Activated CD8-positive, alpha-beta memory T cell treated with anti-CD3 and anti-CD28 coated beads for 48 hours (primary cell): Measurements from ENCODE around the gene PSTK.
A peak's percentile ranks its signal among the peaks of the same experiment; 100 is the strongest.

ENCODE experiments used
- DNase-seq, 3 experiments: peaks; one replicate each; pipeline ENCODE4 v3.0.0-alpha.2; 2020; ENCODE audit warnings: low read depth in 2 of 3, low spot score in 2 of 3

Gene PSTK, protein sequence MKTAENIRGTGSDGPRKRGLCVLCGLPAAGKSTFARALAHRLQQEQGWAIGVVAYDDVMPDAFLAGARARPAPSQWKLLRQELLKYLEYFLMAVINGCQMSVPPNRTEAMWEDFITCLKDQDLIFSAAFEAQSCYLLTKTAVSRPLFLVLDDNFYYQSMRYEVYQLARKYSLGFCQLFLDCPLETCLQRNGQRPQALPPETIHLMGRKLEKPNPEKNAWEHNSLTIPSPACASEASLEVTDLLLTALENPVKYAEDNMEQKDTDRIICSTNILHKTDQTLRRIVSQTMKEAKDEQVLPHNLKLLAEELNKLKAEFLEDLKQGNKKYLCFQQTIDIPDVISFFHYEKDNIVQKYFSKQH

GRCh38 chr10:122980209-122981065 is at the start of gene PSTK:
Gene PSTK, plus strand, starts transcription at chr10:122980401. Its CDS starts 79 bp downstream, at chr10:122980480.
- peak; percentile 75 to 84 (median 84) for DNase-seq

DNA sequence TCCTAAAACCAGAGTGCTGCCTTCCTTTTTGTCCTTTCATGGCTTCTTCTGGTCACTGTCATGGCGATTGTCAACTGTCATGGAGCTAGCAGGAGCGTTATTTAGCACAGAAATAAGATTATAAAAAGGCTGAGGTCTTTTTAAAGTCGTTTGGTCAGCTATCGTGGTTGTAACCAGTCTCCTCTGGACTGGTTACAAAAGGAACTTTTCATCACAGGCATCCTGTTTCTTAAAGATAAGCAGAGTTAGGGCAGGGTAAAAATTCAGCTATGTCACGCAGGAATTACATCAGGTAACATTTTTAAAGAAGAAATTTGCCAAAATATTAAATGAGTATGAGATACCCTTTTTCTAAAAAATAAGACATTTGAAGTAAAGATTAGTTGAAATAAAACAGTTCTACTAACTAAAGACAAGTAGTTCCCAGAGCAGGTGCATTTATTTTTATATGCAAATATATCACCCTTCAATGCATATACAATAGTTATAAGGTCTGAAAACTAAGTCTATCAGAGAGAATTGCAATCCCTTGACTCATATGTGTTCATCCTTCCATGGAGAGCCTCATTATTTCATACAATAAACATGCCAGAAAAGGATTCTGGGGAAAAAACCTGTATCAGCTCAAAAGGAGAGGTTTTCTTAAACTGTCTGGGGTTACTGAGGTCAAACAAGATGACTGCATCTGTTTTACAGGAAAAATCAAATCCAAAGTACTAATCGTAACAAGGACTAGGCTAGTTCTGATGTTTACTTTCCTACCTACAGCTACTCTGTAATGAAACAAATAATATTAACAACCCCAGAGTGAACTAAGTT is 48.9 kb upstream of the PSTK start:
- no peak for DNase-seq

GRCh38 chr10:122939133-122939855 is 40.9 kb upstream of the PSTK start:
- DNase-seq = no peak

GRCh38 chr10:122939856-122940543 is 40.2 kb upstream of the PSTK start:
- no peak for DNase-seq

- no peak for DNase-seq
Measured at GRCh38 chr10:122949296-122949695, 30.9 kb upstream of the PSTK start.

GRCh38 chr10:122953902-122954730 is 26.1 kb upstream of the PSTK start, which contains the start of gene C10orf88:
Gene C10orf88, minus strand, starts transcription at chr10:122954227. Its CDS starts 49 bp downstream, at chr10:122954178.
- peak; percentile 72 to 96 (median 86) for DNase-seq

DNA sequence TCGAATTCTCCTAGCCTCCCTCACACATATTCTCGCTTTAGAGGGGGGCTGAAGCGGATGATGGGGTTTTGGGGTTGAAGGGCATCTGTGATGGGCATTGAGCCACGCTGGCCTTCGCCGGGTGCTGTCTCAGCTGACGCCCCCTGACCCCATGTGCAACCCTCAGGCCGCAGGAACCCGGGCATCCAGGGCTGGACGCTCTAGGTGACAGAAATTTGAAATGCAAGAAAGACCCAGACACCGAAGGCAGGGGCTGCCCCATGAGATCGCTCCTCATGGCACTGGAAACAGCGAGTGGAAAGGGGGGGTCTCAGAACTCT is 25.5 kb upstream of the PSTK start:
- DNase-seq = no peak

DNA sequence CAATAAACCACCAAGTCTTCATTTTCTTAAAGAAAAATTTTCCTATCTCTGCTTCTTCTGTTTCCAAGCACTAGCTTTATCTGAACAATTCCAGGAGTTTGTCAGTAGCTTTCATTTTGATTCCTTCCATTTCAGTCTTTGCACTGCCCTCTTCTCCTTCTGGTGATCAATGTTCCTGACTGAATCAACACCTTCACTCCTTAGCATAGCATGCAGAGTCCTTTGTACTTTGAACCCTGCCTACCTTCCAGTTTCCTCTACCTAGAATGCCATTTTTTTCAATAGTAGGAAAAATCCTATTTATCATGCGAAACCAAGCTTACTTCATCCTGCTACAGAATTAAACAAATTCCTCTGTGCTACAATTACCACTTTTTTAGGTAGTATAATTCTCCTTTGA is 24.3 kb upstream of the PSTK start:
- no peak for DNase-seq

- DNase-seq = no peak
Measured at GRCh38 chr10:122957474-122957873, 22.7 kb upstream of the PSTK start.

- no peak for DNase-seq
Measured at GRCh38 chr10:122962405-122962804, 17.8 kb upstream of the PSTK start.

DNA sequence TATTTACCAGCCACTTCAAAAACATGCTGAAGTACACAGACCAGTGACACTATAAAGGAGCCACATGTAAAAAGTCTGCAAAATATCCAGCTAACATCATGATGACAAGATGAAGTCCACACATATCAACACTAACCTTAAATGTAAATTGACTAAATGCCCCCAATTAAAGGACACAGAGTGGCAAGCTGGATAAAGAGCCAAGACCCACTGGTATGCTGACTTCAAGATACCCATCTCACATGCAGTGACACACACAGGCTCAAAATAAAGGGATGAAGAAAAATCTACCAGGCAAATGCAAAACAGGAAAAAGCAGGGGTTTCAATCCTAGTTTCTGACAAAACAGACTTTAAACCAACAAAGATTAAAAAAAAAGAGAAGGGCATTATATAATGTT is 13.3 kb upstream of the PSTK start:
- DNase-seq = no peak

DNA sequence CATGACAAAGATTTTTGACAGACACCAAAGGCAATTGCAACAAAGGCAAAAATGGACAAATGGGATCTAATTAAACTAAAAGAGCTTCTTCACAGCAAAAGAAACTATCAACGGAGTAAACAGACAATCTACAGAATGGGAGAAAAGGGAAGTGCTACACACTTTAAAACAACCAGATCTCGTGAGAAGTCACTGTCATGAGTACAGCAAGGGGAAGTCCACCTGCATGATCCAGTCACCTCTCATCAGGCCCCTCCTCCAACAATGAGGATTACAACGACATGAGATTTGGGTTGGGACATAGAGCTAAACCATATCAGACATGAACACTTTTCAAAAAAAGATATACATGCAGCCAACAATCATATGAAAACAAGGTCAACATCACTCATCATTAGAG is 11.5 kb upstream of the PSTK start:
- no peak for DNase-seq

- DNase-seq = no peak
Measured at GRCh38 chr10:122974023-122974422, 6.2 kb upstream of the PSTK start.

DNA sequence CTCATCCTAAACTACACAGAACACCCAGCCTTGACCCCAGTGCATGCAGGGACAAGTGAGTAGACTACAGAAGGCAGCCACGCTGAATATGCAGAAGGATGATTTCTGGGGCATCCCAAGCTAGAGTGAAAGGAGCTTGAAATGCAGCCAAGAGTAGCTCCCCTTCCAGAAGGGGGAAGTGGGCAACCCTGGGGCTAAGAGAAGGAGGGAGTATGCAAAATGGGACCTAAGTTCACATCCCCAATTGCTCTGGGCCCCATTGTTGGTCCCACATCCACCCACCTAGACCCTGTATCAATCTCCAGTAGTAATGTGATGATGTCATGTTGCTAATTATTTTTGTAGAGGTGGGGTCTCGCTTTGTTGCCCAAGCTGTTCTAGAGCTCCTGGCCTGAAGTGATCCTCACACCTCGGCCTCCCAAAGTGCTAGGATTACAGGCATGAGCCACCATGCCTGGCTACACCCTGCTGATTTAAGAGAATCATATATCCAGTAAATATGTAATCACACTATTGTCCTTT is 5.6 kb upstream of the PSTK start:
- DNase-seq = no peak

- DNase-seq = no peak
Measured at GRCh38 chr10:122981066-122981464, 864 bp downstream of the PSTK start.

DNA sequence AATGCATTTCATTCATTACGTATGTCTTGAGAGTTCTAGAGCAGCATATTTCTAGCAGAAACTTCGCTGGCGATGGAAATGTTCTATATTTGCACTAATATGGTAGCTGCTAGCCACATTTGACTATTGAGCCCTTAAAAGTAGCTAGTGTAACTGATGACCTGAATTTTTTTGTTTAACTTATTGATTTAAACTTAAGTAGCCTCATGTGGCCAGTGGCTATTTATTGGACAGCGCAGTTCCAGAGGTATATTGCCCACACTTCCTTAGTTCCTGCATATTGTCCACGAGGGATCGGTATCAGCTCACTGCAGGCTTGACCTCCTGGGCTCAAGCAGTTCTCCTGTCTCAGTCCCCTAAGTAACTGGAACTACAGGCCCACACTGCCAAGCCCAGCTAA is 3.7 kb downstream of the PSTK start:
- DNase-seq = no peak

DNA sequence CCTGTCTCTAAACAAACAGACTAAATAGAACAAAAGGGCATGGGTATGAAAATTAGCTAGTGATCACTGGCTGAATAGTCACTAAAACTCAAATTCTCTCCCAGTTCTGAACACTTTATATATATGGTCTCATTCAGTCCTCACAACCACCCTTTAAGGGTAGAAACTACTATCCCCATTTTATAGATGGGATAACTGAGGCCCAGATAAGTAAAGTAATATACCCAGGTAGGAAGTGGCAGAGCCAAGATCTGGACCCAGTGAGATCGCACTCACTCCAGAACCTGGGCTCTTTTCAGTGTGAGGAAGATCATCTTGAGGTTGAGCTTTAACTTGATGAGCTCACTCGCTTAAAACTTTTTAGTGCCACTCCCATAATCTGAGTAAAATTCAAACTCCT is 4.5 kb downstream of the PSTK start:
- no peak for DNase-seq

DNA sequence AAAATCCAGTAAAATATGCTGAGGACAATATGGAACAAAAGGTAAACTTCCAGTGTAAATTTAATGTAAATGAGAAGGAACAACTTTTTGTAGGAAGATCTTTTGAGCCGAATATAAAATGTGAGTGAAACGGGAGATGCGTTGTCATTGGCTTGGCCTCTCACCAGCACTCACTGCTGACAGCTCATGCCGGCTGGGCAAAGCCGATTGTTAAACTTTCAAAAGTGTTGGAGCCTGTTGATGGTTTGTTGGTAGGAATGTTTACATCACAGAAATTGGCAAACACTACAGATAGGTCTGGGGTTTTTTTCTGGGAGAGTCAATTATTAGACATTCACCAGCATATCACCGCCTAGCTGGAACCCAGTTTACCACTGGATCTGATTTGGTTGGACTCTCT is 6.1 kb downstream of the PSTK start:
- DNase-seq = no peak

GRCh38 chr10:122988501-122988900 is 8.3 kb downstream of the PSTK start:
- DNase-seq = no peak
